GM21737 (cell line): ENCODE results near the gene ENO4.

ENCODE experiments used
- ATAC-seq: cut with Tn5 transposase; IDR thresholded peaks from one replicate; pipeline ENCODE4 v1.9.1; 2021; ENCODE audit warnings: mild to moderate bottlenecking, moderate library complexity; ENCODE audit not compliant: unreplicated experiment

ENO4 gene

DNA sequence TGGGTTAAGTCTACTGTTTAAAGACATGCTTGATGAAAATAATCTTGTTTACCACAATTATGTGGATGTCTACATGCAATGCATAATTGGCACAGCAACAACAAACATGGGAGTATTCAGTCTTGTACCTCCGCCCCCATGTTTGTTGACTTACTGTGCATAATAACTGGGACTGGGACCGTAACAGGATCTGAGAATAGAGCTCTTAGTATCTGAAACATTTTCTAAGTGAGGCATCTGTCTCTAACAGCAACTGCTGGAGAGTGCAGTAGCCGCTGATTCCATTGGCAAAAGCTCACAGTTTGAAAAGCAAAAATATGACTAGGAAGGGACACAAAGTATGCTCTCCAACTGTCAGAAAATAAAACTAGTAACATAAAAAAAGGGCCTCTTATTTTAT is 61.6 kb downstream of the ENO4 start:
- no peak for ATAC-seq

DNA sequence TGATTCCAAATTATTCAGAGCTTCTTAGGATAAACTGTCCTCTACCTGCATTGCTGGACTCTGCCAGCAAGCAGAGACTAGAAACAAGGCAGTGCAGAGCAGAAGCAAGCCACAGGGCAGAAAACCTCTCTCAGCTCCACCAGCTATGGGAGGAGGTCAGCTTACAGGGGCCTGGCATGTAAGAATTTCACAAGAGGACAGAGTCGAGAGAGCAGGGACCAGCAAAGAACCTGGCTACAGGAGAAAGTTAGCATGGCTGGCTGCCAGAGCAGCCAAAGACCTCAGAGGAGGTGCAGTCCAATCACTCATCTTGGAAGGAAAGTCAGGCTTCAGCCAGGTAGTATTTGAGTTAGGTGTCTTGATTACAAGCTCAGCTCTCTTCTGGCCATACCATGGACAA is 62.9 kb downstream of the ENO4 start:
- no peak for ATAC-seq

DNA sequence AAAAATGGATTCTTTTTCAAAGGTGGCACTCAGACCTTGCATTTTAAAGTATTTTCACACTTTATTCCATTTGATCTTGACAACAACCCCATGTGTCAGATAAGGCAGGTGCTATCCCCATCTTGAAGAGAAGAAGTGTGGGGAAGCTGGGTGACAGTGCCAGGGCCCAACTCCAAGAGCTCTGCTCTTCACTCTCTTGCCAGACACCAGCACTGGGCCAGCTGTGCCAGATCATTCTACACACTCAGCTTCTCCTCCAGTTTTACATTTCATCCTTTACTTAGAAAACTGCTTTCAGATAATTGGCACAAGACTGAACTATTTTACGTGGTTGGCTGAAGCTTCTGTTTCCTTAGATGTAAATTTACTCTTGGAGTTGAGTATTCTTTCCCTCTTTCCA is 64.4 kb downstream of the ENO4 start:
- no peak for ATAC-seq

DNA sequence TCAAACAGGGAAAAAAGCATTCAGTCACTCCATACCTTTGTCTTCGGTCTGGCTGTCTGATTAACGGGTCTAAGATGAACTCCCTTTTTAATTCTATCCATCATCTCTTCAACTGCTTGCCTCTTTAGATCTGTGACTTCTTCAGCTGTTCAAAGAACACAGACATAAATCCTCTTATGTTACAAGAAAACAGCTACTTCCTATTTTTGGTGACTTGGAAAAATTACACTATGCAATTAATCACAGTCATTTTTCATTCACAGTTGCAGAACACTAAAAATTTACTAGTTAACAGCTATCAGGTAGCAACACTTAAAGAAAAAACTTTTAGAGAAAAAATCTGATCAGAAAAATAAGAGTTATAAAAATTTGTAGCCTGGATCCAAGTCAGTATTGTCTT is 66.0 kb downstream of the ENO4 start:
- no peak for ATAC-seq

DNA sequence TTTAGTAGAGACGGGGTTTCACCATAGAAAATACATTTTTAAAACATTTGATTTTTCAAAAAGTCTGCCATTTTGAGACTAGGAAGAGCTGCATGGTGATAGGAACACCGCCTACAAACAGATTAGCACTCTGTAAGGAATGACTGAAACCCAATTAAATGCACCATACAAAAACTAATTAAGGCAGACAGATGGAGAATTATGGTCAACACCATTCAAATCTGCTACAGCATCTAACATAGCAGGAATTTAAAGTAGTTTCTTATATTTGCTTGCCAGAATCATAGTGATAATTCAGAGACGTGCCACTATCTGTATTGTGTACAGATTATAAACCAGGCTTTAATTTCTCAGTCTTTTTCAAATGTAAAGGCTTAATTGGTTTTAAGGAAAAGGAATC is 68.2 kb downstream of the ENO4 start:
- ATAC-seq = no peak

DNA sequence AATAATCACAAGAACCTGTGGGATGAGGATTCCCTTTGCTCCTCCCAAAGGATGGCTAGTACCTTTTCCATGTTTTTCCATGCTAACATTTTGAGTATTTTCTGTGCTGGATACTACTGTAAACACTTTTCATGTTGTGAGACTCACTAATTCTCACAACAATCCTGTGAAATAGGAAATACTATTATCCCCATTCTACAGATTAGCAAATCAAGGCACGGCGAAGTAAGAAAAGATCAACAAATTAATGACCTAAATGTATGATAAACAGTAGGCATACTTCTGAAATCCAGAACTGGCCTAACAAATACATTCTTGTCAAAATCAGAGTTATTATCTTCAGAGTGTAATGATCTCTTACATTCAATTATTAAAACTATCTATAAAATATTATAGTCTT is 69.3 kb downstream of the ENO4 start:
- ATAC-seq = no peak

DNA sequence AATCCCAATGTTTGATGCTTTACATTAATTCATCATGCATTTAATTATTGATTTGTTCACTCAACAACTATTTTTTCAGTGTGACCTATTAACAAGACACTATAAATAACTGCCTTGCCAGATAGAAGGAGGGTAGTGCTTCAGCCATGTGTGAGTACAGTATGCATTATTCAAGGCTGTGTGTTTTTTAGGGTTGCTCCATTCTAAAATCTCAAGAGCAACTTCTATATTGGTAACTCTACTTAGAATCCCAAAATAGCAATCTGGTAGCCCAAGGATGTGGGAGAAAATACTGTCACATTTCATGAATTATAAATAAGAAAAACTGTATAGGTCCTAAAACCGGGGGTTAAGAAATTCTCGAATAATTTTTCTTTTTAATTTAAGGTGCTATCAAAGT is 69.9 kb downstream of the ENO4 start:
- no peak for ATAC-seq

DNA sequence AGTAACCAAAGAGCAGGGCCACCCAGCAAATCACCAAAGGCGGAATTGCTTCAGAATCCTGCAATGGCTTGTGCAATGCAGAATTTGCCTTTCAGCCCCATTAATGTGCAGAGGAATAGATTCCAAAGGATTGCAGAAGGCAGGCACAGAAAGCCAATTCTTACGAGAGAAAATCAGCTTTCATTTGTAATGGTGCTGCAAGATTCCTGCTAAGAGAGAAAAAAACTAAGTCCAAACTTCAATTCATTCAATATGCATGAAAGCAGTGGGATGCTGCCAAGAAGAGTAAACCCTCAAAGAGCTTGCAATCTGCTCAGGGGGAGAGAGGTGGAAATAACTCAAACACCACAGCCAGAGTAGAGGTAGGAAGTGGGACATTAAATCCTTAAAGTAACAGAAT is 70.4 kb downstream of the ENO4 start:
- no peak for ATAC-seq

DNA sequence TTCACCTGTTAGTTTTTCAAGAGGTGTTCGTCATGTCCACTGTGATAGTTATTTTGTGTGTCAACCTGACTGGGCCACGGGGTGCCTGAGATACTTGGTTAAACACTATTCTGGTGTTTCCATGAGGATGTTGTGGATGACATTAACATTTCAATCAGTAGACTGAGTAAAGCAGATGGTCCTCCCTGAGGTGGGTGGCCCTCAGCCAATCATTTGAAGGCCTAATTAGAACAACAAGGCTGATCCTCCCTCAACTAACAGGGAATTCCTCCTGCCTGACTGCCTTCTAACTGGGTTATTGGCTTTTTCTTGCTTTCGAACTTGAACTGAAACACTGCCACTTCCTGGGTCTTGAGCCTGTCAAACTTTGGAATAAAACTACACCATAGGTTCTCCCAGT is 75.8 kb downstream of the ENO4 start:
- no peak for ATAC-seq

DNA sequence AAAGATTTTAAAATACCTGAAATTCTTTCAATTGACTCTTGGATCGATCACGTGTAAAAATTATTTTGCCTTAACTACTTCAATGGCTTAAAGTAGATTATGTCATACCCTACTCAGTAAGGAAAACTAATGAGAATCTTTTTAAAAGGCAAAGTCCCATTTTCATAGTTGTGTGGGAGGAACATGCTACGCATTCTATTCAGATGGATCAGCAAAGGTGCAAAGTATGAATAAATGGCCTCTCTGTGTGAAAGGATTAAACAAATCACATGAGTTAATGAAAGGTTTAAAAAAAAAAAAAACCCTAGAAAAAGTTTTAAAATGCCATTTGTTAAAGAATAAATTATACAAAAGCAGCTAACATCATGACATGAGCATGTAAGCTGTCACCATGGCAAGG is 77.1 kb downstream of the ENO4 start:
- ATAC-seq = no peak

DNA sequence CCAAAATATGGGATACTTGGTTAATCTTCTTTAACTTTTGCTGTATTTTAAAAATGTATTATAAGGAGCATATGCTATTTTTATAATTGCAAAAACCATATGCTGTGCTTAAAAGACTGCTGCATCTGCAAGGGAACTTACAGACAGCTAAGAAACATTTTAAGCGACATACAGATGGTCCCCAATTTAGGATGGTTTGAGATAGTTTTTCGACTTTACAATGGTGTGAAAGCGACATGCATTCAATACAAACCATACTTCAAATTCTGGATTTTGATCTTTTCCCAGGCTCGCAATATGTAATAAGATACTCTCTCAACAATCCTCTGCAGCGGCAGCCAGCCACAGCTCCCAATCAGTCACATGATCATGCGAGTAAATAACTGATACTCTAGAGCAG is 82.5 kb downstream of the ENO4 start:
- no peak for ATAC-seq
